Measurements from ENCODE around the gene EIF1. TPM values are rescaled to one million over a fixed set of nuclear protein-coding genes. Genes with fewer than 3 reads are reported as not detected.

EIF1 gene
- total RNA-seq, 1 experiment from 2014 or later = 481 TPM

- TF ChIP-seq TP53 (CRISPR knock-in tag; IDR thresholded peaks at IDR 0.05) = no peak
- TF ChIP-seq GTF2I (CRISPR knock-in tag; conservative IDR thresholded peaks at IDR 0.05) = no peak
- no peak for TF ChIP-seq ZNF671 (CRISPR knock-in tag; IDR thresholded peaks at IDR 0.05)
- no peak for TF ChIP-seq KAT7 (CRISPR knock-in tag; IDR thresholded peaks at IDR 0.05; ENCODE audit: borderline replicate concordance)
- no peak for TF ChIP-seq NFE2L1 (CRISPR knock-in tag; IDR thresholded peaks at IDR 0.05)
- 0 out of 2 replicates have a peak, but pooled peaks have one; percentile 13 for TF ChIP-seq ZNF532 (CRISPR knock-in tag; IDR thresholded peaks at IDR 0.05; ENCODE audit: borderline replicate concordance)
- TF ChIP-seq IRF1 (CRISPR knock-in tag; IDR thresholded peaks at IDR 0.05) = no peak
- no peak for TF ChIP-seq ETV6 (CRISPR knock-in tag; IDR thresholded peaks at IDR 0.05)
- no peak for TF ChIP-seq SMAD3 (CRISPR knock-in tag; IDR thresholded peaks at IDR 0.05; ENCODE audit: borderline replicate concordance)
- no peak for TF ChIP-seq ERG (CRISPR knock-in tag; IDR thresholded peaks at IDR 0.05)
- TF ChIP-seq ZNF232 (CRISPR knock-in tag; IDR thresholded peaks at IDR 0.05) = no peak
- TF ChIP-seq GABPB1 (CRISPR knock-in tag; IDR thresholded peaks at IDR 0.05) = peak; percentile 50; the same call in 1 of the 2 replicates
- TF ChIP-seq CDX4 (CRISPR knock-in tag; IDR thresholded peaks at IDR 0.05; ENCODE audit: borderline replicate concordance) = no peak
- no peak for TF ChIP-seq CBFB (CRISPR knock-in tag; IDR thresholded peaks at IDR 0.05; ENCODE audit: low read depth)
- TF ChIP-seq USF1 (CRISPR knock-in tag; IDR thresholded peaks at IDR 0.05) = peak; percentile 43; the same call in 1 of the 2 replicates
- no peak for TF ChIP-seq E2F1 (CRISPR knock-in tag; IDR thresholded peaks at IDR 0.05)
- peak; percentile 94 for TF ChIP-seq MAX (CRISPR knock-in tag; IDR thresholded peaks at IDR 0.05)
- TF ChIP-seq NR3C1 (CRISPR knock-in tag; conservative IDR thresholded peaks at IDR 0.05; ENCODE audit: low read depth) = no peak
- no peak for TF ChIP-seq OVOL2 (CRISPR knock-in tag; IDR thresholded peaks at IDR 0.05; ENCODE audit: borderline replicate concordance)
- no peak for TF ChIP-seq ATF2 (CRISPR knock-in tag; IDR thresholded peaks at IDR 0.05; ENCODE audit: borderline replicate concordance, low read depth)
- TF ChIP-seq ATF3 (CRISPR knock-in tag; conservative IDR thresholded peaks at IDR 0.05) = no peak
- TF ChIP-seq ZBTB21 (CRISPR knock-in tag; IDR thresholded peaks at IDR 0.05; ENCODE audit: borderline replicate concordance) = no peak
- TF ChIP-seq EMX1 (CRISPR knock-in tag; IDR thresholded peaks at IDR 0.05) = no peak
Measured at GRCh38 chr17:41738077-41738800, 49.6 kb downstream of the EIF1 start (continued).

Measured in WTC11 (cell line).